ENCODE measurements around the gene PXN.

The PXN gene

GRCh38 chr12:120170631-120171030, 94.9 kb downstream of the PXN start:
- 94 to 97% methylated on average over 7 of the region's 7 CpGs for WGBS, 2 experiments
- Histone ChIP-seq H3K4me1 (ENCODE audit: control insufficient read depth, insufficient read depth, low read length) (no peaks in the 10 kb centered on the region), H3K36me3 (ENCODE audit: control insufficient read depth, insufficient read depth, low read length) (peaks cover 56% of the 10 kb centered on the region), H3K27me3 (ENCODE audit: control insufficient read depth, insufficient read depth, low read length, poor library complexity, severe bottlenecking) (no peaks in the 10 kb centered on the region), H3K9me3 (ENCODE audit: control insufficient read depth, low read length) (no peaks in the 10 kb centered on the region), H3K27ac (ENCODE audit: insufficient read depth, low read depth, low read length, poor library complexity, severe bottlenecking) (no peak overlapping the region), H3K4me3 (ENCODE audit: insufficient read depth, low read depth, low read length) (no peak overlapping the region)

GRCh38 chr12:120169946-120170345, 95.6 kb downstream of the PXN start:
- Histone ChIP-seq H3K4me3 (ENCODE audit: insufficient read depth, low read depth, low read length) (no peak overlapping the region), H3K27me3 (ENCODE audit: control insufficient read depth, insufficient read depth, low read length, poor library complexity, severe bottlenecking) (no peaks in the 10 kb centered on the region), H3K36me3 (ENCODE audit: control insufficient read depth, insufficient read depth, low read length) (peaks cover 50% of the 10 kb centered on the region), H3K27ac (ENCODE audit: insufficient read depth, low read depth, low read length, poor library complexity, severe bottlenecking) (no peak overlapping the region), H3K4me1 (ENCODE audit: control insufficient read depth, insufficient read depth, low read length) (no peaks in the 10 kb centered on the region), H3K9me3 (ENCODE audit: control insufficient read depth, low read length) (no peaks in the 10 kb centered on the region)
- 93 to 95% methylated on average over 2 of the region's 2 CpGs for WGBS, 2 experiments

GRCh38 chr12:120168337-120168736, 97.2 kb downstream of the PXN start:
- Histone ChIP-seq H3K36me3 (ENCODE audit: control insufficient read depth, insufficient read depth, low read length) (peaks cover 45% of the 10 kb centered on the region), H3K4me1 (ENCODE audit: control insufficient read depth, insufficient read depth, low read length) (no peaks in the 10 kb centered on the region), H3K27ac (ENCODE audit: insufficient read depth, low read depth, low read length, poor library complexity, severe bottlenecking) (no peak overlapping the region), H3K9me3 (ENCODE audit: control insufficient read depth, low read length) (no peaks in the 10 kb centered on the region), H3K27me3 (ENCODE audit: control insufficient read depth, insufficient read depth, low read length, poor library complexity, severe bottlenecking) (no peaks in the 10 kb centered on the region), H3K4me3 (ENCODE audit: insufficient read depth, low read depth, low read length) (no peak overlapping the region)
- WGBS, 2 experiments = 94 to 96% methylated on average over 4 of the region's 4 CpGs

GRCh38 chr12:120167529-120168095, 97.9 kb downstream of the PXN start:
- Histone ChIP-seq H3K27ac (ENCODE audit: insufficient read depth, low read depth, low read length, poor library complexity, severe bottlenecking) (no peak overlapping the region), H3K36me3 (ENCODE audit: control insufficient read depth, insufficient read depth, low read length) (peaks cover 45% of the 10 kb centered on the region), H3K9me3 (ENCODE audit: control insufficient read depth, low read length) (no peaks in the 10 kb centered on the region), H3K4me3 (ENCODE audit: insufficient read depth, low read depth, low read length) (no peak overlapping the region), H3K27me3 (ENCODE audit: control insufficient read depth, insufficient read depth, low read length, poor library complexity, severe bottlenecking) (no peaks in the 10 kb centered on the region), H3K4me1 (ENCODE audit: control insufficient read depth, insufficient read depth, low read length) (no peaks in the 10 kb centered on the region)
- WGBS, 2 experiments = 96 to 99% methylated on average over 5 to 6 of the region's 6 CpGs

GRCh38 chr12:120164293-120164692, 101.2 kb downstream of the PXN start:
- no peak overlapping the region for H3K4me3 ChIP-seq (ENCODE audit: insufficient read depth, low read depth, low read length)
- H3K4me1 ChIP-seq (ENCODE audit: control insufficient read depth, insufficient read depth, low read length) = no peaks in the 10 kb centered on the region
- H3K9me3 ChIP-seq (ENCODE audit: control insufficient read depth, low read length) = no peaks in the 10 kb centered on the region
- peaks cover 60% of the 10 kb centered on the region for H3K36me3 ChIP-seq (ENCODE audit: control insufficient read depth, insufficient read depth, low read length)
- no peaks in the 10 kb centered on the region for H3K27me3 ChIP-seq (ENCODE audit: control insufficient read depth, insufficient read depth, low read length, poor library complexity, severe bottlenecking)
- H3K27ac ChIP-seq (ENCODE audit: insufficient read depth, low read depth, low read length, poor library complexity, severe bottlenecking) = no peak overlapping the region
- WGBS, 2 experiments = 94 to 95% methylated on average over 11 of the region's 11 CpGs

- H3K4me3 ChIP-seq (ENCODE audit: insufficient read depth, low read depth, low read length) = no peak overlapping the region
- H3K9me3 ChIP-seq (ENCODE audit: control insufficient read depth, low read length) = no peaks in the 10 kb centered on the region
- WGBS, 2 experiments = 94 to 96% methylated on average over 8 of the region's 8 CpGs
- peaks cover 66% of the 10 kb centered on the region for H3K36me3 ChIP-seq (ENCODE audit: control insufficient read depth, insufficient read depth, low read length)
- H3K27ac ChIP-seq (ENCODE audit: insufficient read depth, low read depth, low read length, poor library complexity, severe bottlenecking) = no peak overlapping the region
- no peaks in the 10 kb centered on the region for H3K4me1 ChIP-seq (ENCODE audit: control insufficient read depth, insufficient read depth, low read length)
- H3K27me3 ChIP-seq (ENCODE audit: control insufficient read depth, insufficient read depth, low read length, poor library complexity, severe bottlenecking) = no peaks in the 10 kb centered on the region
These were observed 102.8 kb downstream of the PXN start for GRCh38 chr12:120162763-120163162.

GRCh38 chr12:120161852-120162251, 103.7 kb downstream of the PXN start:
- H3K4me1 ChIP-seq (ENCODE audit: control insufficient read depth, insufficient read depth, low read length) = no peaks in the 10 kb centered on the region
- H3K4me3 ChIP-seq (ENCODE audit: insufficient read depth, low read depth, low read length) = no peak overlapping the region
- no peak overlapping the region for H3K27ac ChIP-seq (ENCODE audit: insufficient read depth, low read depth, low read length, poor library complexity, severe bottlenecking)
- no peaks in the 10 kb centered on the region for H3K9me3 ChIP-seq (ENCODE audit: control insufficient read depth, low read length)
- WGBS, 2 experiments = 97% methylated on average over 11 of the region's 11 CpGs
- H3K36me3 ChIP-seq (ENCODE audit: control insufficient read depth, insufficient read depth, low read length) = peaks cover 63% of the 10 kb centered on the region
- no peaks in the 10 kb centered on the region for H3K27me3 ChIP-seq (ENCODE audit: control insufficient read depth, insufficient read depth, low read length, poor library complexity, severe bottlenecking)

Measured in ectodermal cell (in vitro differentiated cells).